Type B pancreatic cell (in vitro differentiated cells): ENCODE measurements around the gene LRRC32. TPM values are rescaled to one million over a fixed set of nuclear protein-coding genes. Genes with fewer than 3 reads are reported as not detected.

ENCODE experiments used
- DNase-seq: peaks from one replicate; pipeline ENCODE4 v3.0.0; 2021; ENCODE audit warnings: mixed read lengths; ENCODE audit not compliant: unreplicated experiment; ENCODE audit errors: extremely low spot score
- H3K27ac Mint-ChIP-seq: 2 replicates; pipeline ENCODE4 v1.8.0; 2021; ENCODE audit warnings: mild to moderate bottlenecking, mixed read lengths
- H3K27me3 Mint-ChIP-seq: 2 replicates; pipeline ENCODE4 v1.8.0; 2021; ENCODE audit warnings: mixed read lengths
- H3K36me3 Mint-ChIP-seq: 2 replicates; pipeline ENCODE4 v1.8.0; 2021; ENCODE audit warnings: mixed read lengths
- H3K4me1 Mint-ChIP-seq: one replicate; pipeline ENCODE4 v1.8.0; 2021; ENCODE audit warnings: mixed read lengths; ENCODE audit not compliant: unreplicated experiment
- H3K4me3 Mint-ChIP-seq: 2 replicates; pipeline ENCODE4 v1.8.0; 2021; ENCODE audit warnings: mild to moderate bottlenecking, mixed read lengths
- H3K9me3 Mint-ChIP-seq: 2 replicates; pipeline ENCODE4 v1.8.0; 2021; ENCODE audit warnings: mixed read lengths
- total RNA-seq: library from RNA; stranded (reverse); gene quantifications from 2 replicates; pipeline ENCODE4 v1.2.1, GENCODE V29; 2021; ENCODE audit warnings: low replicate concordance
- TF ChIP-seq, protein P1 (sequence below): fragments of 200-600 bp; sonication (generic); conservative IDR thresholded peaks from 2 replicates; pipeline ENCODE4 v1.5.0; 2021; ENCODE audit warnings: antibody characterized with exemption, mild to moderate bottlenecking

Gene LRRC32
- total RNA-seq, 1 donor from 2014 or later = 4.3 TPM

DNA sequence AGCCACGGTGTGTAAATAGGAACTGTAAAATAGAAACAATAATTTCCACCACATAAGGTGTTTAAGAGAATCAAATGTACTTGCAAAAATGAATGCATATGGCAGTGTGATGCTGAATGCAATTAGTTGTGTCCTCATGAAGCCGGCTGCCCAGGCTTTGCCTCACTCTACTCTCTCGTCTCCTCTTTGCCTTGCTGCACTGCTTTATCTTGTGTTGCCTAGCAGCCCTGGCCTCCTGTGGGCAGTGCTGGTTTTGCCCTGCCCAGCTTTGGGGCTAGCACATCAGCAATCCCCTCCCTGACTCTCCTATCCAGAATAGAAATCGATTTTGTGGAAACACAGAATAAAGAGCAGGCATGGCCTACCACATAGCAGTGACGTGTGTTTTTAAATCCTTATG is 30.0 kb downstream of the LRRC32 start:
- no peaks in the 10 kb centered on the region for H3K36me3 Mint-ChIP-seq
- peaks cover 15% of the 10 kb centered on the region for H3K4me1 Mint-ChIP-seq
- H3K4me3 Mint-ChIP-seq = no peak overlapping the region
- no peak overlapping the region for H3K27ac Mint-ChIP-seq
- H3K27me3 Mint-ChIP-seq = peaks cover 7% of the 10 kb centered on the region
- no peak for DNase-seq
- H3K9me3 Mint-ChIP-seq = no peaks in the 10 kb centered on the region
- TF ChIP-seq, protein P1, sequence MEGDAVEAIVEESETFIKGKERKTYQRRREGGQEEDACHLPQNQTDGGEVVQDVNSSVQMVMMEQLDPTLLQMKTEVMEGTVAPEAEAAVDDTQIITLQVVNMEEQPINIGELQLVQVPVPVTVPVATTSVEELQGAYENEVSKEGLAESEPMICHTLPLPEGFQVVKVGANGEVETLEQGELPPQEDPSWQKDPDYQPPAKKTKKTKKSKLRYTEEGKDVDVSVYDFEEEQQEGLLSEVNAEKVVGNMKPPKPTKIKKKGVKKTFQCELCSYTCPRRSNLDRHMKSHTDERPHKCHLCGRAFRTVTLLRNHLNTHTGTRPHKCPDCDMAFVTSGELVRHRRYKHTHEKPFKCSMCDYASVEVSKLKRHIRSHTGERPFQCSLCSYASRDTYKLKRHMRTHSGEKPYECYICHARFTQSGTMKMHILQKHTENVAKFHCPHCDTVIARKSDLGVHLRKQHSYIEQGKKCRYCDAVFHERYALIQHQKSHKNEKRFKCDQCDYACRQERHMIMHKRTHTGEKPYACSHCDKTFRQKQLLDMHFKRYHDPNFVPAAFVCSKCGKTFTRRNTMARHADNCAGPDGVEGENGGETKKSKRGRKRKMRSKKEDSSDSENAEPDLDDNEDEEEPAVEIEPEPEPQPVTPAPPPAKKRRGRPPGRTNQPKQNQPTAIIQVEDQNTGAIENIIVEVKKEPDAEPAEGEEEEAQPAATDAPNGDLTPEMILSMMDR = no peak

DNA sequence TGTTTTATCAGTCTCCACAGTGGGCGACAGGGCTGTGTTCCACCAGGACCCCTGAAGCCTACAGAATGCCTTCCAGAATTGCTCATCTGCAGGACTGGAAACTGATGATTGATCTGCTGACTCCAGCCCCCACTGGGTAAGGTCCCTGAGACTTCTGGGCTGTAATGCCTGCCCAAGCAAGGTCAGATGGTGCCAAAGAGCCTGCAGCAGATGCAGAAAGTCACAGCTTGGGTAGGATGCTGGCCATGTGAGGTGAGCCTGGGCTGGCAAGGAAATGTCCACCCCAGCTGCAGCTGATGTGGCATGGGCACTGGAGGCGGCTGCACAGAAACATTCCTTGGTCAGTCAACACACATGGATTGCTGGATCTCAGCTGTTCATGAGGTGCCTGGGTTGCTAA is 30.9 kb downstream of the LRRC32 start:
- DNase-seq = no peak
- no peaks in the 10 kb centered on the region for H3K36me3 Mint-ChIP-seq
- H3K9me3 Mint-ChIP-seq = no peaks in the 10 kb centered on the region
- TF ChIP-seq, protein P1 = no peak
- H3K27ac Mint-ChIP-seq = no peak overlapping the region
- H3K4me1 Mint-ChIP-seq = peaks cover 15% of the 10 kb centered on the region
- no peak overlapping the region for H3K4me3 Mint-ChIP-seq
- peaks cover 7% of the 10 kb centered on the region for H3K27me3 Mint-ChIP-seq

DNA sequence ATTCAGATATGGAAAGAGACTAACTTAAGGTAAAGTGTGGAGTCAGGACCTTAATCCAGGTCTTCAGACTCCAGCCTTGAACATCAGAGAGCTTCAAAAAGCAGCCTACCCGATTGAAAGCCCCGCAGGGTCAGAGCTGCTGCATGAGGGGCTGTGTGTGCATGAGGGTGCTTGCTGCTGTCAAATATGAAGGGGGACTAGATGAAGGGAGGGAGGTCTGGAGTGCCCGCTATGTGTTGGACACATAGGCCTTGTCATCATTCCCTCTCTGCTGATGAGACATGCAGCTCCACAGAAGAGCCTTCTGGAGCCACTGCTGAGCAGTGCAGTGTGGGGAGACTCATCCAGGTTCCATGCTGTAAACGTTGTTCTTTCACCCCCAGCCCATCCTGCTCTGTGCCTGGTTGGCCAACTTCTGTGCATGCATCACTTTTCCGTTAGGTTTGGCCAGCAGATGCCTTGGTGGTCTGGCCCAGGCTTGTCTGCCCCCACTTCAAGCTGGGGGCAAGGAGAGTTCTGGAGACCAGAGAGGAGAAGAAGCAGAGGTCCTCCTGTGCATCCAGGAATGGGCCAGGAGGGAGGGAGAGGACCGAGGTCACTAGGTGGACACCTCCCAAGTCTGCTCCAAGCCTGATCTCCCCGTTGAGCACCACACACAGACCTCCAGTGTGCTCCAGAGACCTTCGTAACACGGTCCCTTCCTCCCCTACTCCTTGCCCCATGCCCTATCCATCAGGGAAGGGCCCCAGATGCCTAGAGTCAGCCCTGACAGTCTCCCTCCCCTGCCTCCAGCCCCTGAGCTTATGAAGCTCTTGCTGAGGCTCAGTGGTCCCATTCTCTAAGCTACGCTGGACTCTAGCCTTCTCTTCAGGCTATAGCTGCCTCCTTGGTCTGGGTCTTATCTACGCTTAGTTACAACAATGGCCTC is 32.0 kb downstream of the LRRC32 start:
- Mint-ChIP-seq H3K27me3 (peaks cover 7% of the 10 kb centered on the region), H3K36me3 (no peaks in the 10 kb centered on the region), H3K4me1 (peaks cover 15% of the 10 kb centered on the region), H3K4me3 (no peak overlapping the region), H3K9me3 (no peaks in the 10 kb centered on the region), H3K27ac (no peak overlapping the region)
- DNase-seq = no peak
- TF ChIP-seq, protein P1 = no peak

DNA sequence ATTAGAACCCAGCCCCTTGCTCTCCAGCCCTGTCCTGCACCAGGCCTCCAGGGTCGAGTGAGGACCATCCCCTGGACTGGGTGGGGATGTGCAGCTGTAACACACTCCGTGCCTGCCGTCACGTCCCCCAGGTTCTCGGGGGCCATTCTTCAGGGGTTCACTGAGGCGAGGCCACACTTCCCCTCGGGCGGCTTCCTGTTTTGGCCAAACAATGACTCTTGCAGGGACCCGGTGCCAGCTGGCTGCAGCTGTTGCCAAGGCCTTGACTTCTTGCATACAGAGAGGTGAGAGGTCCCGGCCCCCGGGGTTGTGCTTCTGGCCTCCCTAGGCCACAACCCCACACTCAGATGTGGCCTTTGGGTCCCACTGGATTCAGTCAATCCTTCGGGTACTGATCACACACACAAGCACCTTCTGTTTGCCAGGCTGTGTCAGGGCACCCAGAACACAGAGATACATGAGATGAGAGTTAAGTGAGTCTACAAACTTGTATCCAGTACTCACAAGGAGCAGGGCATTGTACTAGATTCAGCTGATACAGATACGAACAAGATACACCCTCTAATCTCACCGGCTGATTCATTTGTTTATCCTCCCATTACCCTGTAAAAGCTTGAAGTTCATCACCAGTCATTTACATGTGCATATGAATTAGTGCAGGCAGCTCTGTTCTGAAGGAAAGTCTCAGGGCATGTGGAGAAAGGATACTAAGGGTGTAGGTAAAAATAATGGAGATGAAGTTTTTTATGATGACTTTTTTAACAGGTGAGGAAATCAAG is 32.9 kb downstream of the LRRC32 start:
- Mint-ChIP-seq H3K9me3 (no peaks in the 10 kb centered on the region), H3K36me3 (no peaks in the 10 kb centered on the region), H3K27me3 (peaks cover 7% of the 10 kb centered on the region), H3K27ac (no peak overlapping the region), H3K4me1 (peaks cover 15% of the 10 kb centered on the region), H3K4me3 (no peak overlapping the region)
- DNase-seq = no peak
- TF ChIP-seq, protein P1 = no peak

DNA sequence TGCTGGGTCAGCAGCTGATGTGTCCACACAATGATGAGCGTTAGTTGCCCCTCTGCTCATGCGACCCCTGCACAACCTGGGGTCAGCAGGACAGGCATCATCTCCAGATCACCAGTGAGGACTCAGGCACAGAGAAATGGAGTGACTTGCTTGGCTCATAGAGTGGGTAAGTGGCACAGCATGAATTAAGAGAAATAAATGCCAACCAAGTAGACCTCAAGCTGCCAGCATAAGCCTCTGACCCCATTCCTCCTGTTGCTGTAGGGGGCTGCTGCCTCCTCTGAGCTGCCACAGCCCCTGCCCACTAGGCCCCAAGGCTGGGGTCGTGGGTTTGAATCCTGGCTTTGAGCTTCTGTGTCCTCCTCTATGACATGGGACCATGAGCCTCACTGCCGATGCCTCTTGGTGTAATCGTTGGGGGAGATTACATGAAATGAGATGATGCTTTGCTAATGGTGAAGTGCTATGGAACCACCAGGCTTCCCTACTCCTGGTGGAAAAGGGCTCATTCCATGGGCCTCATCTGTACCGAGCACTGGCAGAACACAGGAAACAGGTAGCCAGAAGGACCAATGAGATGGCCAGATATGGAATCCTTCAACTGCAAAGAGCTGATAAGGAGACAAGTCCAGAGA is 33.6 kb downstream of the LRRC32 start:
- no peak overlapping the region for H3K4me3 Mint-ChIP-seq
- peaks cover 3% of the 10 kb centered on the region for H3K27me3 Mint-ChIP-seq
- H3K27ac Mint-ChIP-seq = no peak overlapping the region
- no peak for DNase-seq
- TF ChIP-seq, protein P1 = no peak
- no peaks in the 10 kb centered on the region for H3K9me3 Mint-ChIP-seq
- H3K36me3 Mint-ChIP-seq = no peaks in the 10 kb centered on the region
- peaks cover 12% of the 10 kb centered on the region for H3K4me1 Mint-ChIP-seq
